Measurements from ENCODE around the gene CADM4. TPM values are rescaled to one million over a fixed set of nuclear protein-coding genes. Genes with fewer than 3 reads are reported as not detected.

The CADM4 gene
- total and polyA plus RNA-seq, 9 of the 15 experiments (the other 6 are each of a cell fraction or from before 2014, with no cell fraction given) = 0.03 to 4.6 (median 1.3) TPM

GRCh38 chr19:43651758-43652545 is 12.3 kb upstream of the CADM4 start (continued):
- TF ChIP-seq MYNN (IDR thresholded peaks at IDR 0.05) = 0 out of 2 replicates have a peak, but pooled peaks have one; percentile 15
- no peak for TF ChIP-seq MYNN (CRISPR knock-in tag; IDR thresholded peaks at IDR 0.05)
- TF ChIP-seq MCM2 (IDR thresholded peaks at IDR 0.05; ENCODE audit: low read depth) = no peak
- TF ChIP-seq KLF6 (CRISPR knock-in tag; IDR thresholded peaks at IDR 0.05; ENCODE audit: borderline replicate concordance) = no peak
- peak in 1 of 2 experiments; percentile 66; a peak in 2 of 4 replicates for TF ChIP-seq MAZ (CRISPR knock-in tag; conservative IDR thresholded peaks at IDR 0.05 in 1 of 2, IDR thresholded peaks at IDR 0.05 in 1 of 2)
- no peak for TF ChIP-seq ZNF655 (CRISPR knock-in tag; IDR thresholded peaks at IDR 0.05)
- no peak for TF ChIP-seq CBX5 (IDR thresholded peaks at IDR 0.05; ENCODE audit: borderline replicate concordance, low read depth)
- peak in 1 of 2 experiments; percentile 49; a peak in 1 of 3 replicates for TF ChIP-seq CBX3 (IDR thresholded peaks at IDR 0.05; ENCODE audit: borderline replicate concordance in 1 of 2, low read length in 2 of 2)
- peak; percentile 68 for TF ChIP-seq DEAF1 (CRISPR knock-in tag; IDR thresholded peaks at IDR 0.05)
- no peak for TF ChIP-seq ZKSCAN8 (CRISPR knock-in tag; IDR thresholded peaks at IDR 0.05)
- TF ChIP-seq ZBTB49 (CRISPR knock-in tag; IDR thresholded peaks at IDR 0.05; ENCODE audit: borderline replicate concordance) = no peak
- TF ChIP-seq CEBPB (tag; IDR thresholded peaks at IDR 0.05) = no peak
- TF ChIP-seq MEIS2 (IDR thresholded peaks at IDR 0.05; ENCODE audit: partially characterized antibody) = peak; percentile 48
- TF ChIP-seq CCAR2 (IDR thresholded peaks at IDR 0.05; ENCODE audit: low read depth, low read length) = no peak
- TF ChIP-seq ZBTB43 (CRISPR knock-in tag; IDR thresholded peaks at IDR 0.05) = no peak
- no peak for TF ChIP-seq WHSC1 (IDR thresholded peaks at IDR 0.05; ENCODE audit: low read length)
- TF ChIP-seq JUND (IDR thresholded peaks at IDR 0.05; ENCODE audit: borderline replicate concordance, low read depth, low read length) = 0 out of 2 replicates have a peak, but pooled peaks have one; percentile 48
- peak; percentile 38; the same call in 1 of the 3 replicates for TF ChIP-seq JUND (tag; IDR thresholded peaks at IDR 0.05; ENCODE audit: borderline replicate concordance, low read depth, low read length)
- TF ChIP-seq DACH1 (IDR thresholded peaks at IDR 0.05; ENCODE audit: partially characterized antibody) = no peak
- TF ChIP-seq ZNF449 (CRISPR knock-in tag; IDR thresholded peaks at IDR 0.05) = no peak
